SJCRH30 (cell line): ENCODE measurements around the gene BAZ2B. TPM values are rescaled to one million over a fixed set of nuclear protein-coding genes. Genes with fewer than 3 reads are reported as not detected.
A peak's percentile ranks its signal among the peaks of the same experiment; 100 is the strongest.

Source experiments
- DNase-seq, 2 experiments: peaks; one replicate each; pipeline ENCODE4 v3.0.0-alpha.2; 2015 to 2020
- H3K27ac ChIP-seq: fragments of 250-450 bp; sonication (Bioruptor Pico); 2 replicates; pipeline ENCODE4 v1.5.1; 2020; ENCODE audit warnings: mild to moderate bottlenecking, moderate library complexity
- H3K27me3 ChIP-seq: fragments of 250-450 bp; sonication (Bioruptor Pico); 2 replicates; pipeline ENCODE4 v1.5.1; 2020; ENCODE audit warnings: mild to moderate bottlenecking, moderate library complexity
- H3K36me3 ChIP-seq: fragments of 250-450 bp; sonication (Bioruptor Pico); 2 replicates; pipeline ENCODE4 v1.5.1; 2020; ENCODE audit warnings: mild to moderate bottlenecking, moderate library complexity
- H3K4me1 ChIP-seq: fragments of 250-450 bp; sonication (Bioruptor Pico); 2 replicates; pipeline ENCODE4 v1.5.1; 2020; ENCODE audit warnings: mild to moderate bottlenecking, moderate library complexity
- H3K4me3 ChIP-seq: fragments of 250-450 bp; sonication (Bioruptor Pico); 2 replicates; pipeline ENCODE4 v1.5.1; 2020; ENCODE audit warnings: mild to moderate bottlenecking, moderate library complexity
- H3K9me3 ChIP-seq: fragments of 250-450 bp; sonication (Bioruptor Pico); replicated peaks from 2 replicates; pipeline ENCODE4 v1.5.1; 2020; ENCODE audit warnings: mild to moderate bottlenecking, moderate library complexity
- total RNA-seq: library from RNA; depleted of rRNA; stranded (reverse); fragments of >200 nt; shearing (Covaris generic); gene quantifications from 2 replicates; pipeline ENCODE4 v1.2.3, GENCODE V29; 2014; rRNA removed

BAZ2B gene, protein sequence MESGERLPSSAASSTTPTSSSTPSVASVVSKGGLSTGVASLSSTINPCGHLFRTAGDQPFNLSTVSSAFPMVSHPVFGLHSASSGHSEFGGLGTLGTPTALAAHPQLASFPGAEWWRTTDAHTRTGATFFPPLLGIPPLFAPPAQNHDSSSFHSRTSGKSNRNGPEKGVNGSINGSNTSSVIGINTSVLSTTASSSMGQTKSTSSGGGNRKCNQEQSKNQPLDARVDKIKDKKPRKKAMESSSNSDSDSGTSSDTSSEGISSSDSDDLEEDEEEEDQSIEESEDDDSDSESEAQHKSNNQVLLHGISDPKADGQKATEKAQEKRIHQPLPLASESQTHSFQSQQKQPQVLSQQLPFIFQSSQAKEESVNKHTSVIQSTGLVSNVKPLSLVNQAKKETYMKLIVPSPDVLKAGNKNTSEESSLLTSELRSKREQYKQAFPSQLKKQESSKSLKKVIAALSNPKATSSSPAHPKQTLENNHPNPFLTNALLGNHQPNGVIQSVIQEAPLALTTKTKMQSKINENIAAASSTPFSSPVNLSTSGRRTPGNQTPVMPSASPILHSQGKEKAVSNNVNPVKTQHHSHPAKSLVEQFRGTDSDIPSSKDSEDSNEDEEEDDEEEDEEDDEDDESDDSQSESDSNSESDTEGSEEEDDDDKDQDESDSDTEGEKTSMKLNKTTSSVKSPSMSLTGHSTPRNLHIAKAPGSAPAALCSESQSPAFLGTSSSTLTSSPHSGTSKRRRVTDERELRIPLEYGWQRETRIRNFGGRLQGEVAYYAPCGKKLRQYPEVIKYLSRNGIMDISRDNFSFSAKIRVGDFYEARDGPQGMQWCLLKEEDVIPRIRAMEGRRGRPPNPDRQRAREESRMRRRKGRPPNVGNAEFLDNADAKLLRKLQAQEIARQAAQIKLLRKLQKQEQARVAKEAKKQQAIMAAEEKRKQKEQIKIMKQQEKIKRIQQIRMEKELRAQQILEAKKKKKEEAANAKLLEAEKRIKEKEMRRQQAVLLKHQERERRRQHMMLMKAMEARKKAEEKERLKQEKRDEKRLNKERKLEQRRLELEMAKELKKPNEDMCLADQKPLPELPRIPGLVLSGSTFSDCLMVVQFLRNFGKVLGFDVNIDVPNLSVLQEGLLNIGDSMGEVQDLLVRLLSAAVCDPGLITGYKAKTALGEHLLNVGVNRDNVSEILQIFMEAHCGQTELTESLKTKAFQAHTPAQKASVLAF (N-terminal part only)
- total RNA-seq, result 27.4 and 38.5 TPM in 2 replicates

GRCh38 chr2:159616286-159616701 lies at the start of gene BAZ2B:
Gene BAZ2B (minus strand): TSS chr2:159616548. CDS start chr2:159478719, 137,829 bp downstream.
- H3K36me3 ChIP-seq, result no peaks in the 10 kb centered on the region
- peak within 1 kb of the TSS; percentile 93 for H3K4me3 ChIP-seq
- H3K27ac ChIP-seq, result peak within 1 kb of the TSS; percentile 98
- peak; percentile 56 to 83 for DNase-seq
- no peaks in the 10 kb centered on the region for H3K27me3 ChIP-seq
- H3K4me1 ChIP-seq, result peaks cover 17% of the 10 kb centered on the region
- no peaks in the 10 kb centered on the region for H3K9me3 ChIP-seq

GRCh38 chr2:159661286-159661685 lies 44.9 kb upstream of the BAZ2B start:
- Histone ChIP-seq H3K4me1 (no peaks in the 10 kb centered on the region), H3K27ac (no peak overlapping the region), H3K36me3 (no peaks in the 10 kb centered on the region), H3K27me3 (no peaks in the 10 kb centered on the region), H3K4me3 (no peak overlapping the region), H3K9me3 (no peaks in the 10 kb centered on the region)
- DNase-seq, result no peak

DNA sequence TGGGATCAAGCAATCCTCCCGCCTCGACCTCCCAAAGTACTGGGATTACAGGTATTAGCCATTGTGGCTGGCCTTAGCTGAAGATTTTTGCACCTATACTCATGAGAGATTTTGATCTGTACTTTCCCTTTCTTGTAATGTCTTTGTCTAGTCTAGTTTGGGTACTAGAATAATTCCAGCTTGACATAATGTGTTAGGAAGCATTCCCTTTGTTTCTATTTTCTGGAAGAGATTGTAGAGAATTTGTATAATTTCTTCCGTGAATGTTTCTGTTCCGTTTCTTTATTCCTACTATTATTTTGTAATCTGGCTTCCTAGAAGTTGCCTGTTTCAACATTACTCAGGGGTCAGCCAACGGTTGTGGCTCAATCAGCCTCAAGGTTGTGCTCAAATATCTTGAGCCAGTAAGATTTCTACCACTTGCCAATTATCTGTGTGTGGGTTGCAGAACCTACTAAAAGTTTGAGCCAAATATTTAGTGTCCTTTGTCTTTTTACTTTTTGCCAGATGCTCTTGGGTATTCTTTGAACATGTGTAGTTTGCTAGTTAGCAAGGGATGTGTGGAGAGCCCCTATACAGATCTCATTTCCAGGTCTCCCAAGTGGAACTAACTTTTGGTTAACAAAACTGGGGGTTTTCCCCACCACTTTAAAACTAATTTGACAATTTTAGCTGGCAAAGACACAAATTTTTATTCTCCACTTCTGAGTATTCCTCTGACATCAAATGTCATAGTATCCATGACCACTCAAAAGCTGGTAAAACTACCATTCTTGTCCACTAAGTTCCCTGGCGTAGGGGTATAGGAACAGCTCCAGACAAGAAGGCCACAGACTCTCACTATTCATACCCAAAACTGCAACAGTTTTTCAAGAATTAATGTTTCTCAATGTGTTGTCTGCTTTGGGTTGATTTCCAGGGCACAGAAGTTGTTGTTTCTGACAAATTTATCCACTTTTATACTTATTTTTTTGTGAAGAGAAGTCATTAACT lies 42.8 kb upstream of the BAZ2B start:
- no peaks in the 10 kb centered on the region; the same call in 1 of the 2 replicates for H3K9me3 ChIP-seq
- no peaks in the 10 kb centered on the region for H3K36me3 ChIP-seq
- no peak overlapping the region for H3K27ac ChIP-seq
- DNase-seq, result no peak
- no peaks in the 10 kb centered on the region for H3K4me1 ChIP-seq
- no peaks in the 10 kb centered on the region for H3K27me3 ChIP-seq
- no peak overlapping the region for H3K4me3 ChIP-seq

DNA sequence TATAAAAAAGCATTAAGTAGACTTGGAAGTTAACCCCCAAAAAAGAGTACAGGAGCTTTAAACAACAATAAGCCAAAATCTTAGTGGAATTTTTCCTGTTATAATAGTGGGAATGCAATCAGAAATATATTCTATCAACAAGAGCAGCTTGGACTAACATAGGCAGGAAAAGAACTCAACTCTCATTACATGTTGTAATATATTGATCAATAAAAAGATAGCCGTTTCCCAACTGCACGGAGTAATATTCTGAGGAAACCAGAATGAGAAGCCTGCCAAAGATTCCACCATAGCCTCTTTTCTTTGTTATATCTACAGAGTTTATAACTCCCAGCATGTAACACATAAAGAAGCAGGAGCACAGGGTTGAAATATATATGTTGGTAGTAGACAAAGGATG lies 37.6 kb upstream of the BAZ2B start:
- no peak overlapping the region for H3K27ac ChIP-seq
- no peaks in the 10 kb centered on the region; the same call in 1 of the 2 replicates for H3K9me3 ChIP-seq
- H3K36me3 ChIP-seq, result no peaks in the 10 kb centered on the region
- no peak overlapping the region for H3K4me3 ChIP-seq
- H3K4me1 ChIP-seq, result no peaks in the 10 kb centered on the region
- H3K27me3 ChIP-seq, result no peaks in the 10 kb centered on the region
- no peak for DNase-seq

GRCh38 chr2:159651884-159652283 lies 35.5 kb upstream of the BAZ2B start:
- peaks cover 4% of the 10 kb centered on the region for H3K9me3 ChIP-seq
- no peak overlapping the region for H3K4me3 ChIP-seq
- no peaks in the 10 kb centered on the region for H3K36me3 ChIP-seq
- H3K27ac ChIP-seq, result no peak overlapping the region
- no peaks in the 10 kb centered on the region for H3K27me3 ChIP-seq
- DNase-seq, result no peak
- peaks cover under 1% of the 10 kb centered on the region for H3K4me1 ChIP-seq

DNA sequence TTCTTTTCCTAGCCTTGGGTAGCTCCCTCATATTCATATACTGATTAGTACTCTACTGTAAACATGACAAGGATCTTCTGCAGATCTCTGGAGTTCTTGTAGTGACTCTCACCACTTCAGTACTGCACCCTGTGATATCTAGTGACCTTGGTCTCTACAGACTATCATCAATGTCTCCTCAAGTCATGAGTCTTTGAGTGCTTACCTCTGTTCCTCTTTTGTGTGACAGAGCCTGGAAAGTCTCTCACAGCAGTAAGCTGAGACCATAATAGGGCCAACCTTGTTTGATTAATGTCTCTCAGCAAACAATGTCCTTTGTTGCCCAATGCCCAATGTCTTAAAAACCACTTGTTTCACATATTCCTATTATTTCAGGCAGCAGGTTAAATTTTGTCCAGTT lies 34.2 kb upstream of the BAZ2B start:
- DNase-seq, result no peak
- H3K36me3 ChIP-seq, result no peaks in the 10 kb centered on the region
- no peak overlapping the region for H3K4me3 ChIP-seq
- no peaks in the 10 kb centered on the region for H3K27me3 ChIP-seq
- peaks cover 4% of the 10 kb centered on the region for H3K4me1 ChIP-seq
- H3K27ac ChIP-seq, result no peak overlapping the region
- H3K9me3 ChIP-seq, result peaks cover 4% of the 10 kb centered on the region

DNA sequence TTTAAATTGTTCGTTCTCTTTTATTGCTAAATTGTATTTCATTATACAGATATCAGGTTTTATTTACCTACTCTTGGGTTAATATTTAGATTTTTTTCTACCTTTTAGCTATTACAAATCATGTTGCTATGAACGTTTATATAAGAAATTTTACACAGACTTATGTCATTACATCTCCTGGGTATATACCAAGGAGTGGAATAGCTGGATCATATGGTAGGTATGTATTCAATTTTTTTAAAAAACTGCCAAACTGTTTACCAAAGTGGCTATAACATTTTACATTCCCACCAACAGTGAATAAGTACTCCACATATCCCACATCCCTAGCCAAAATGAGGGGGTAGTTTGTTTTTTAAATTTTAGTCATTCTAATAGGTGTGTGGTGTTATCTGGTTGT lies 32.3 kb upstream of the BAZ2B start:
- Histone ChIP-seq H3K4me3 (no peak overlapping the region), H3K4me1 (peaks cover 4% of the 10 kb centered on the region), H3K9me3 (peaks cover 7% of the 10 kb centered on the region), H3K27me3 (no peaks in the 10 kb centered on the region), H3K27ac (no peak overlapping the region), H3K36me3 (no peaks in the 10 kb centered on the region)
- DNase-seq, result no peak

DNA sequence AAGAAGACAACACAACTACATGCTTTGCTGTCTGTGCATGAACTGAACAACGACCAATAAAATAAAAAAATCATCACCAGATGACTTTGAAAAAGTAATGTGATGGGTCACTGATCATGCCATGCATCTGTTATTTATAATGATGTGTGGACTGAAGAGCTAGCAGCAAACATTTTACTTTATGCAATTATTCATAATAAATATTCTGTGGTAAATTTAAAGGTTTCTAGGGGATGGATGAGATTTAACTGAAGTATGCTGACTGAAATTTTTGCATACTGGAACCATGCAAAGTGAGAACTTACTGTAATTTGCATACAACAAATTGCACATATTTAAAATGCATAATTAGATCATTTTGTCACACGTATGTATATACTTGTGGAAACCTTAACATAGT lies 31.3 kb upstream of the BAZ2B start:
- H3K4me1 ChIP-seq, result peaks cover 4% of the 10 kb centered on the region
- H3K36me3 ChIP-seq, result no peaks in the 10 kb centered on the region
- no peaks in the 10 kb centered on the region for H3K27me3 ChIP-seq
- no peak overlapping the region for H3K27ac ChIP-seq
- DNase-seq, result no peak
- no peak overlapping the region for H3K4me3 ChIP-seq
- peaks cover 7% of the 10 kb centered on the region for H3K9me3 ChIP-seq

DNA sequence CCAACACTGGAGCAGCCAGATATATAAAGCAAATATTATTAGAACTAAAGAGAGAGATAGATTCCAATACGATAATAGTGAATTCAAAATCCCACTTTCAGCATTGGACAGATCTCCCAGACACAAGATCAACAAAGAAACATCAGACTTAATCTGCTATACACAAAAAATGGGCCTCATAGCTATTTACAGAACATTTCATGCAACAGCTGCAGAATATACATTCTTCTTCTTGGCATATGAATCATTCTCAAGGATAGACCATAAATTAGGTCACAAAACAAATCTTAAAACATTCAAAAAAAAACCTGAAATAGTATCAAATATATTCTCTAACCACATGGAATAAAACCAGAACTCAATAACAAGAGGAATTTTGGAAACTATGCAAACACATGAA lies 23.8 kb upstream of the BAZ2B start:
- Histone ChIP-seq H3K4me1 (peaks cover 10% of the 10 kb centered on the region), H3K9me3 (peaks cover 5% of the 10 kb centered on the region), H3K4me3 (no peak overlapping the region), H3K27ac (peak overlapping the region; percentile 36; the same call in 1 of the 2 replicates), H3K36me3 (no peaks in the 10 kb centered on the region), H3K27me3 (no peaks in the 10 kb centered on the region)
- peak in 1 of 2 experiments; percentile 41 for DNase-seq

DNA sequence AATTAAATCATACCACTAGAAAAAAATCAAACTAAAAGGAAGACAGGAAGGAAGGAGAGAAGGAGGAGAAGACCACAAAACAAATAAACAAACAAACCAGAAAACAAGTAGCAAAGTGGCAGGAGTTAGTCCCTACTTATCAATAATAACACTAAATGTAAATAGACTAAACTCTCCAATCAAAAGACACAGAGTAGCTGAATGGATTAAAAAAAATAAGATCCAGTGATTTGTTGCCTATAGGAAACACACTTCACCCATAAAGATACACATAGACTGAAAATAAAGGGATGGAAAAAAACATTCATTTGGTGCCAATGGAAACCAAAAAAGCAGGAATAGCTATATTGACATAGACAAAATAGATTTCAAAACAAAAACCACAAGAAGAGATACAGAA lies 23.4 kb upstream of the BAZ2B start:
- H3K27me3 ChIP-seq, result no peaks in the 10 kb centered on the region
- H3K36me3 ChIP-seq, result no peaks in the 10 kb centered on the region
- H3K27ac ChIP-seq, result peak overlapping the region; percentile 36; the same call in 1 of the 2 replicates
- peaks cover 15% of the 10 kb centered on the region for H3K4me1 ChIP-seq
- H3K9me3 ChIP-seq, result peaks cover 5% of the 10 kb centered on the region
- no peak overlapping the region for H3K4me3 ChIP-seq
- DNase-seq, result no peak

DNA sequence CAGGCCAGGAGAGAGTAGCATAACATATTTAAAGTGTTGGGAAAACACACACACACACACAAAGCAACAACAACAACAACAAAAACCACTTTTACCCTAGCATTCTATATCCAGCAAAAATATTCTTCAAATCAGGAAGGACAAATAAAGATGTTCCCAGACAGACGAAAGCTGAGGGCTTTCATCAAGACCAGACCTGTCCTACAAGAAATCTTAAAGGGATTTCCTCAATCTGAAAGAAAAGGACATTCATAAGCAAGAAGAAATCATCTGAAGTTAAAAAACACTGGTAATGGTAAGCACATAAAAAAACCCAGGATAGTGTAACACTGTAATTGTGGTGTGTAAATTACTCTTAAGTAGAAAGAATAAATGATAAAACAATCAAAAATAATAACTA lies 22.7 kb upstream of the BAZ2B start:
- H3K9me3 ChIP-seq, result peaks cover 2% of the 10 kb centered on the region
- DNase-seq, result no peak
- H3K27ac ChIP-seq, result no peak overlapping the region
- no peak overlapping the region for H3K4me3 ChIP-seq
- no peaks in the 10 kb centered on the region for H3K27me3 ChIP-seq
- H3K4me1 ChIP-seq, result peaks cover 21% of the 10 kb centered on the region
- no peaks in the 10 kb centered on the region for H3K36me3 ChIP-seq

GRCh38 chr2:159637988-159638501 lies 21.7 kb upstream of the BAZ2B start:
- no peak for DNase-seq
- no peaks in the 10 kb centered on the region for H3K27me3 ChIP-seq
- H3K27ac ChIP-seq, result no peak overlapping the region
- H3K4me3 ChIP-seq, result no peak overlapping the region
- H3K9me3 ChIP-seq, result peaks cover 5% of the 10 kb centered on the region; the same call in 1 of the 2 replicates
- peaks cover 23% of the 10 kb centered on the region for H3K4me1 ChIP-seq
- H3K36me3 ChIP-seq, result no peaks in the 10 kb centered on the region

DNA sequence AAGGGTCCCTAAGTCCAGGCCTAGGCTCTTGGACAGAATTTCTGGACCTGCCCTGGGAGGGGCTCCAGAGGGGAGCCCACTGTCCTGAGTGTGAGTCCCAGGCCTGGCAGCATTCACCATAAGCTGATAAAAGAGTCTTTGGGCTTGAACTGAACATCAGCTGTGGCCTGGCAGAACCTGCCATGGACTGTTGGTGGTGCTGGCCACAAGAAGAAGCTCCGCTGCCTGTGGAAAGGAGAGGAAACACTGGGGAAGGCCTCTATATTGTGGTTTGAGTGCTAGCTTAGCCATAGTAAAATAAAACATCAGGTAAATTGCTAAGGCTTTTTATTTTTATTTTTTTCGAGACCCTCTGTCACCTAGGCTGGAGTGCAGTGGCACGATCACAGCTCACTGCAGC lies 20.9 kb upstream of the BAZ2B start:
- Histone ChIP-seq H3K27ac (no peak overlapping the region), H3K27me3 (no peaks in the 10 kb centered on the region), H3K36me3 (no peaks in the 10 kb centered on the region), H3K4me1 (peaks cover 23% of the 10 kb centered on the region), H3K9me3 (peaks cover 5% of the 10 kb centered on the region; the same call in 1 of the 2 replicates), H3K4me3 (no peak overlapping the region)
- no peak for DNase-seq
